Islet of Langerhans (tissue), 1 donor: ENCODE results near the gene IGSF21.
"Not testable (repeated sequence)": the region's sequence is repeated elsewhere in the genome, so short reads cannot be mapped to it uniquely, and the experiment has no call there.

Experiments used
- FAIRE-seq: peaks from one replicate; lab custom pipeline; 2011; peaks lifted over from hg19 to GRCh38; lab: Jason Lieb, UNC

Gene IGSF21

GRCh38 chr1:18147672-18148071 is 40.1 kb downstream of the IGSF21 start:
- FAIRE-seq, result no peak

- no peak for FAIRE-seq
Observed at GRCh38 chr1:18148461-18148860, 40.9 kb downstream of the IGSF21 start.

- peak; percentile 92 for FAIRE-seq
Observed at GRCh38 chr1:18149027-18149641, 41.5 kb downstream of the IGSF21 start.

DNA sequence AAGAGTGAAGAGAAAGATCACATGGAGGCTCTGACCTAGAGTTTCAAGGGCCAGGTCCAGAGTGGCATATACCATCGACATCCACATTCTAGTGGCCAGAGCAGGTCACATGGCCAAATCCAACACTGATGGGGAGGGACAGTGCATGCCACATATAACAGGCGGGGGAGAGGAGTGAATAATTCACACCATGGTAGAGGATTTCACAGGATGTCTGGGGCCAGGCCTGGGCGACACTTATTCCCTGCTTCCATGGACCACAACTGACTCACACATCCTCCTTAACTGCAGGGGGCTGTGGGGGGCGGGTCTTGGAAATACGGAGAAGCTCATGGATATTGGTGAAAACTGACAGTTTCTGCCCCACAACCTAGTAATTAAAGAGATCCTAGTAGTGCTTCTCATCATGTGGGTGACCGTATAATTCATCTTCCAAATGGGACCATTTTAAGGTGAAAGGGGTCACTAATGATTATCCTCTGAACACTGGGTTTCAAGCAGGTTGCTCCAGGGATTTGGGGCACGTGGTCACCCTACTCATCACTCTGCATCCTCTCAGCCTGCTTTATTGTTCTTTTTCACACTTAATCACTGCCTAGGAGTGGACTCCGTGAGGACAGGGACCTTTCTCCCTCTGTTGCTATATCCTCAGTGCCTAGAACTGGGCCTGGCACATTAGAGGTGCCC is 44.0 kb downstream of the IGSF21 start:
- FAIRE-seq, result no peak

- no peak for FAIRE-seq
Observed at GRCh38 chr1:18154430-18155194, 47.0 kb downstream of the IGSF21 start.

DNA sequence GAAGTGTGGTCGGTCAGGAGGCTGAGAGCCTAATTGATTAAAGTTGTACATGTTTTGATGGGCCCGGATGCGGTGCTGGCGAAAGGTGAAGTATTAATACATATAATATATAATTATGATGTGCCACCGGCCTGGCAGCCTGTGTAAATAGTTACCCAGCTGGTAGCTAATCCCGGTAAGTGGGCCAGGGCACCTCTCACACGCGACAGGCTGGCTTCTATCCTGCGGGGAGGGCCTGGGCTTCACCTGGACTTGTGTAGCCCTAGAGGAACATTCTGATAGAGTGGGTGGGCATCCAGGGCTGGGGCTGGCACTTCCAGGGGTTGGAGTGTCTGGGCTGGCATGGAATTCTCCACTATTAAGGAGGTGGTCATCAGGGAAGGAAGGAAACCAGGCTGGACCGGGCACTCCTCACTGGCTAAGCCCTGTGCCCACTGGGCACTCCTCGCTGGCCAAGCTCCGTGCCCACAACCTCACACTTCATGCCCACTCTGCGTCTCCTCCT is 48.3 kb downstream of the IGSF21 start:
- peak; percentile 89 for FAIRE-seq

DNA sequence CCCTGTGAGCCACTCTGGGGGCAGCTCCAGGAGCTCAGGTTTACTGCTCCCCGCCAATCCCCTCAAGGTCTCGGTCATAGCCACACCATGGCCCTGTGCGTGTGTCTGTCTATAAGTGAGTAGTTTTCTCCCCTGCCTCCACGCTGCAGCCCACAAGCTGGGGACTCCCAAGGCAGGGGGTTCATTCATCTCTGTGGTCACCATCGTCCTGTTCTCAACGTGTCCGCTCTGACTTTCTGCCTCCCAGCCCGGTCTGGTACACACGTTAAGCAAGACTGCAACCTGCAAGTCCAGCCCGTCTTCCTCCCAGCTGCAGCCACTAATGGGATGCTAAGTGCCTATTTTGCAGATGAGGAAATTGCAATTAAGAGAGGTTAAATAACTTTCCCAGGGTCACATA is 49.8 kb downstream of the IGSF21 start:
- FAIRE-seq, result no peak

DNA sequence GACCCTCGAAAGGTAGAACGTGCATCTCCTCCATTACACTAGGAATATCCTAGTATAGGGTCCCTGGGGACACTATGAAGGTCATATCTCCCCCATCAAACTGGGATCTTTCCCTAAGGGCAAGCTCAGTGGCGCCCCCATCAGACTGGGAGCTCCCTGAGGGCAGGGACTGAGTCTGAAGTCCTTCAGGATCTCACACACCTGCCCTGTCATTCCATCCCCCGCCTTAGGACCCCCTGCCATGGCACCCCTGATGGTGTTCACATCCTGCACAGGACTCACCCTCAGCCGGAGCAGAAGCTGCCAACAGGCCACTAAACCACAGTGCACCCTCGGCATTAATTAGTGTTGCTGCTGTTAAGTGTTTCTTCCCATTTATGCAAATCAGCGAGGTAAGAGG is 50.4 kb downstream of the IGSF21 start:
- FAIRE-seq, result no peak

GRCh38 chr1:18158714-18159113 is 51.1 kb downstream of the IGSF21 start:
- no peak for FAIRE-seq

GRCh38 chr1:18160290-18160942 is 52.8 kb downstream of the IGSF21 start:
- no peak for FAIRE-seq

DNA sequence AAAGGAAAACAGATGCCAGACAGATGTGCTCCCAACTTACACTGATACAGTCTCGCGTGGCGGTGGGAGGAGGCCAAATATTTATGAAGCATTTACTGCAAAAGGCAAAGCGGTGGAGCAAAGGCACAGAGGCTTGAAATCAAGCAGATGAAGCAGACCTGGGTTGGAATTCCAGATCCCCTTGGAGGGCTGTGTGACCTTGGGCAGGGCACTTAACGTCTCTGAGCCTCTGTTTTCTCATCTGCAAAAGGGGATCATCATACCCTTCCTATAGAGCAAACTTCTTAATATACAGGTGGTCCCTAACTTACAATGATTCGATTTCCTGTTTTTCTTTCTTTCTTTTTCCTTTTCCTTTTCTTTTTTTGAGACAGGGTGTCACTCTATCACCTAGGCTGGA is 54.1 kb downstream of the IGSF21 start:
- FAIRE-seq, result no peak

- FAIRE-seq, result not testable (repeated sequence)
Observed at GRCh38 chr1:18165640-18166039, 58.0 kb downstream of the IGSF21 start.

- FAIRE-seq, result no peak
Observed at GRCh38 chr1:18166341-18166740, 58.7 kb downstream of the IGSF21 start.

GRCh38 chr1:18166929-18167328 is 59.3 kb downstream of the IGSF21 start:
- no peak for FAIRE-seq

DNA sequence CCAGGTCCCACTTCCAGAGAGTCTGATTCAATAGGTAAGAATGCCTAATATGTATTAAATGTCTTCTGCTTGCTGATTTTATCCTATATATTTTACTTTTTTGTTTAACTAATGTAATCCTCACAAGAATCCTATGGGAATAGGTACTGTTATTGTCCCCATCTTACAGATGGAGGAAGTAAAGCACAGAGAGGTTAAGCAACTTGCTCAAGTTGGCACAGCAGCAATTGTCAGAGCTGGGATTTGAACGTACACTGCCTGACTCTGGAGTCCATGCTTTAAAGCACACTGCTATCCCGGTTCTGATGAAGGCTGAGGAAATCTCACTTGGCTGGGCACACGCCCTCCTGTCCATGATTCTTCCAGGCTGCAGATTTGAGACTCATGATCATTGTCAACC is 62.8 kb downstream of the IGSF21 start:
- FAIRE-seq, result no peak

- FAIRE-seq, result no peak
Observed at GRCh38 chr1:18174037-18174436, 66.4 kb downstream of the IGSF21 start.

DNA sequence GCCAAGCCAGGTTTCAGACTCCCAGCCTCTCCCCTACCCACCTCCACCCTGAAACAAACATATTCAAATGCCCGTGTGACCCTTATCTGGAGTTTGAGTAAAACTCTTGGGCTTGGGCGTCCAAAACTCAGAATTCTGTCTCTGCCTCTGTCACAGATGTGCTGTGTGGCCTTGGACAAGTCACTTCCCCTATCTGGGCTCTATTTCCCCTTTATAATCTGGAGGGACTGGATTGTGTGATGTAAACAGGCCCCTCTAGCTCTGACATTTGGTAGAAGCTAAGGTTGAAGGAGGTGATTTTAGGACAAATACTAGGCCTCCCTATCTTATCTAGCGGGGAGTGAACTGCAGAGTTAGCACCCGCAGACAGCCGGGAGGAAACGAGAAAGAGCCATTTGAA is 67.5 kb downstream of the IGSF21 start:
- no peak for FAIRE-seq

DNA sequence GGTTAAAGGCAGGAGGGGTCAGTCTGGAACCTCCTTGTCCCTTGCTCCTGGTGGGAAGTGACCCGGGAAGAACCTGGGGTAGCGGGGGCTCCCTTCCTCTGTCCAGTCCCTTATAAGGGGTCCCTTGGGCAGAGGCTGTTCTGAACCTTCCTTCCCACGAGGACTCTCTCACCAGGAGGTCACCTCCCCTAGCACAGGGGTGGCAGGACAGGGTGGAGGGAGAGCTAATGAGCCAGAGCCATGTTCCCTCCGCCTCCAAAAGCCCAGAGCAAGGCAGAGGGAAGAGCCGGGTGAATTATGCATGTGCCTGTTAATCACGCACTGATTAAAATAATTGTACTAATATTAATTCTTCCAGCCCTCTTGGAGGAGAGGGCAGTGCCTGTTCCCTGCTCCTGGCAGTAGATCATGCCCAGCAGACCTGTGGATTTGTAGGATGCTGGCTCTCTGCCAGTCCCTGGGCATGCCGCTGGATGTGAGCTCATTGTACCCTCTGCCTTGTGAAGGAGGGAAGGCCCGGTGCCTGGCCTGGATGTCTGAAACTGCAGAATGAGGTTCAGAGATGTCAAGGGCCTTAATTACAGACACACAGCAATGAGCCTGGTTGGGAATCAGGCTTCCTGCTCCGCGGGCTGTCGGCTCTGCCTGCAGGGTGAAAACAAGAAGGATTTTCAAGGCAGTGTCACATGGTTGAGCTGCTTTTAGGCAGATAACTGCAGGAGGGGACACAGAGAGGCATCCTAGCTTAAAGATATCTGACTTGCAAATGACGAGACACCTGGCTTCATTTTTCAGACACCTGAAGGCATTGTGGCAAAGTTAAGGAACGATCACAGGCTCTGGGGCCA is 68.2 kb downstream of the IGSF21 start:
- no peak for FAIRE-seq

GRCh38 chr1:18176619-18177018 is 69.0 kb downstream of the IGSF21 start:
- no peak for FAIRE-seq

GRCh38 chr1:18178111-18178510 is 70.5 kb downstream of the IGSF21 start:
- no peak for FAIRE-seq

- no peak for FAIRE-seq
Observed at GRCh38 chr1:18179009-18179408, 71.4 kb downstream of the IGSF21 start.
